Kidney glomerular epithelial cell (primary cell): ENCODE results near the gene PRB3.

ENCODE experiments used
- DNase-seq: peaks from one replicate; lab custom pipeline; 2025; lab: John Stamatoyannopoulos, UW

PRB3 gene

GRCh38 chr12:11269607-11270006 lies at the start of gene PRB3:
TSS of gene PRB3 (minus strand) at chr12:11269707. CDS start at chr12:11269669, 38 bp downstream.
- no peak for DNase-seq

- no peak for DNase-seq
These were observed 40.8 kb upstream of the PRB3 start, which contains the start of gene PRB4 for GRCh38 chr12:11310336-11310735. TSS of gene PRB4 (minus strand) at chr12:11310436. CDS start at chr12:11310398, 38 bp downstream.

GRCh38 chr12:11307143-11307542 lies 37.6 kb upstream of the PRB3 start:
- DNase-seq, result no peak

GRCh38 chr12:11273449-11273848 lies 3.9 kb upstream of the PRB3 start:
- DNase-seq, result no peak

GRCh38 chr12:11264501-11264900 lies 5.0 kb downstream of the PRB3 start:
- DNase-seq, result no peak

GRCh38 chr12:11246489-11246888 lies 23.0 kb downstream of the PRB3 start:
- no peak for DNase-seq

- DNase-seq, result no peak
These were observed 26.9 kb downstream of the PRB3 start for GRCh38 chr12:11242656-11243055.

GRCh38 chr12:11240348-11240930 lies 29.1 kb downstream of the PRB3 start:
- no peak for DNase-seq

- no peak for DNase-seq
These were observed 31.2 kb downstream of the PRB3 start for GRCh38 chr12:11238275-11238674.

- DNase-seq, result no peak
These were observed 36.0 kb downstream of the PRB3 start for GRCh38 chr12:11233532-11233931.

- DNase-seq, result peak; percentile 40
These were observed 41.1 kb downstream of the PRB3 start for GRCh38 chr12:11228296-11228879.

GRCh38 chr12:11227373-11227772 lies 42.1 kb downstream of the PRB3 start:
- DNase-seq, result no peak
